ENCODE measurements around the gene DBT.
A peak's percentile ranks its signal among the peaks of the same experiment; 100 is the strongest.
"Not testable (repeated sequence)": the region's sequence is repeated elsewhere in the genome, so short reads cannot be mapped to it uniquely, and the experiment has no call there.

DBT gene

DNA sequence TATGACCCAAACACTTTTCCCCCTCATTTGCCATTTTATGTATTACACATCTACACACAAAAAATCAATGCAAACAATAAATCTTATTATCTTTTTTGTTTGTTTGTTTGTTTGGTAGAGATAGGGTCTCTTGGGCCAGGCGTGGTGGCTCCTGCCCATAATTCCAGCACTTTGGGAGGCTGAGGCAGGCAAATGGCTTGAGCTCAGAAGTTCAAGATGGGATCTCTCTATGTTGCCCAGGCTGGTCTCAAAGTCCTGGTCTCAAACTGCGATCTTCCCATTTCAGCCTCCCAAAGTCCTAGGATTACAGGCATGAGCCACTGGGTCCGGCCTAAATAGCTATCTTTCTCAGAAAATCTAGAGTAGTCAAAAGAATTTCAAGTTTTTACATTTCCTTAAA, 1.2 kb upstream of the DBT start:
- no peak for DNase-seq (ENCODE audit: low read depth in 2 of 2)

DNA sequence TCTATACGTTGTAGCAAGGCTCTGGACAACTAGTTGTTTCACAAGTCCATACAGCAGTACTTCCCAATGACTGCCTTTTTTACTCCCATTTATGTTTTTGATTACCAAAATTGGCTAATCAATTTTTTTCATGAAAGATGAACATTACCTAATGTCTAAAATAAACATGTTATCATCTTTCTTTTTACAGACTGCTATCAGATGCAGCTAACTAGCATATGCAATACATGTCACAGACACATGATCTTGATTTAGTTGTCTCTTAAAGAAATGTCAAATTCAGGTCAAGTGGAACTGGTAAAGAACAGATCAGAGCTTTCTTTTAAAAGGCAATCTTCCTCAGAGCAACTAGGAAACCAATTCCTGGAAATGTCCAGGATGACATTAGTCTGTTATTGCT, 630 bp upstream of the DBT start:
- DNase-seq (ENCODE audit: low read depth in 2 of 2), result no peak

DNA sequence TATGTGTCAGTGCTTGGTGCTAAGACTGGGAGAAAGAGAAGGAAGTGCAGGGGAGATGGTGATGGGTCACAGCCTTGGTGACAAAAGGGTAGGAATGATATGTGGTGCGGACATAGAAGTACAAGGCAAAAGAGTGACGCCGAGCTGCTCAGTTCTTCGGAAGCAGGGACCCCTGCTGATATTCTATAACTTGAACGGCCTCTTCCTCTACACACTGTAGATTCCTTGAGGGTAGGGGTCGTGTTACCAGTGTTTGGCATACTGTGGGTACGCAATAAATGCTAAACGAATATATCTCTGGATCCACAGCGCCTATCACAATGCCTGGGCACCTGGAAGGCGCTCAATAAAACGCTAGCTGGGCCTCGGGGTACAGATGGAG, 488 bp downstream of the DBT start:
- no peak for DNase-seq (ENCODE audit: low read depth in 2 of 2)

DNA sequence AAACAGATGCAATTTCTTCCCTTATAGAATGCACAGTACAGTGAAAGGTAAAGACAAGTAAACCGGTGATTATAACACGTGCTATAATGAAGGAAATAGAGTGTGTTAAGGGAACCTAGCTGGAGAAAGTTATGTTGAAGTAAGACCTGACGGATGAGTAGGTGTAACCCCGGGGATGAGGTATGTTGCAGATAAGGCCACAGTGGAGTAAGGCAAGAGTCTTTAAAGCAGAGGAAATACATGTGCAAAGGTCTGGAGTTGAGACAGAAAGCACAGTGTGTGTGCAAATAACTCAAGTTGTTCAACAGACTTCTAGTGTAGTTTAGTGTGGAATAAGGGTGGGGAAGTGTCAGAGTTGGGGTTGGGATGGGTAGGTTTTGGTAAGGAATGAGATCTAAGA, 2.9 kb downstream of the DBT start:
- DNase-seq (ENCODE audit: low read depth in 2 of 2), result no peak

DNA sequence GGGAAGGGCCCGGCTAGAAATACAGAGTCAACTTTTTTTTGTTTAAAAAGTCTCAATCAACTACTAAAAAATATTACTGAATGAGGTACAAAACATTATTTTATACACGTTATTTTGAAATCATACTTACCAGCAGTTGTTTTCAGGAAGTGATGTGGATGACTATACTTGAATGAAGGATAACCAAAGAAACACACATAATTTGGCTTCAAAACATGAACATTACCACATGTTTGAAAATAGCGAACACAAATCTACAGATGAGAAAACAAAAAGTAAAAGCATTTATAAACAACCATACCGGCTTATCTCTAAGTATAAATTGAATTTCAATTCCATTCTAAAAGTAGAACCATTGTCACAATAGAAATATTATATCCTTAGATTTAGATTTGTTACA, 9.0 kb downstream of the DBT start:
- DNase-seq (ENCODE audit: low read depth in 2 of 2), result no peak

DNA sequence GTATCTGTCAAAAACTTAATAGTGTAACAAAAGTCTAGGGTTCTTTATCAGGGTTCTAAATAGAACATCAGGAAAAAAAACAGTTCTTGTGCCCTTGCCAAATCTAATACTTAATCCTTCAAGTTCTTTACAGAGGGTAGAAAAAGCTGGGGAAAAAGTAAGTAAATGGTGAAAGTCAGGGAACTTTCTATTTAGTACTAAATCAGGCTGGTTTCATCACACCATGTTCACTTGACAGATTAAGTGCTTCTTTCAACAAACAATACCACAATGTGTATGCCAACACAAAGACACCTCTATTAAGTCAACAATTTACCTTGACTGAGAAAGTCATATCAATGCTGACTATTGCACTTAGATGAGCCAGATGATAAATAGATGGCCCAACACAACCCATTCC, 9.7 kb downstream of the DBT start:
- DNase-seq (ENCODE audit: low read depth in 2 of 2), result no peak

DNA sequence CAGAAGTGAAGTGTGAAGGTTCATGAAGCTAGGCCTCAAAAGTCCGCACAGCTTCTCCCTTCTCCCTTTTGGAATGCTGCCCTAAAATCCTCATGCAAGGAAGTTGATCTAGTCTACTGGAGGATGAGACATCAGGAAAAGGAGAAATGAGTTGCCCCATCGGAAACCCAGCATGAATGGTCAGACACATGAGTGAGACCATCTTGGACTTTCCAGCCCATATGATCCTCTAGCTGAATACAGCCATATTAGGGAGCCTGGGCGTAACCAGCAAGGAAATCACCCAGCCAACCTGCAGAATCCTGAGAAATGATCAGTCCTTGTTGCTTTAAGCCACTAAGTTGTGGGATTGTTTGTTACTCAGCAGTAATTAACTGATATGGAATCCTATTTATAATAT, 12.5 kb downstream of the DBT start:
- no peak for DNase-seq (ENCODE audit: low read depth in 2 of 2)

DNA sequence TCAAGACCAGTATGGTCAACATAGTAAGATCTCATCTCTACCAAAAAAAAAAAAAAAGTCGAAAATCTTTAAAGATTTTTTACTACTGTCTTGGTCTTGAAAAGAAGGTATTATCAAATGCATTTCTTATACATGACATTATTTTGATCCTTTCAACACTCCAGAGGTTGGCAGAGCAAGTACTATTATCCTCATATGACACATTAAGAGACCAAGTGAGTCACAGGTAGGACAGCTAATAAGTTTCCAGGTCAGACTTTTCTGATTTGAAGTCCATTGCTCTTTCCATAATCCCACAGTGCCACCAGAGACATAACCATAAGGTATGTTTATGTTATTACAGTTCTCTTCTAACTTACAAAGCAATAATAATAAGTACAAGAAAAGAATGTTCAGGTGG, 15.2 kb downstream of the DBT start:
- DNase-seq (ENCODE audit: low read depth in 2 of 2), result no peak

DNA sequence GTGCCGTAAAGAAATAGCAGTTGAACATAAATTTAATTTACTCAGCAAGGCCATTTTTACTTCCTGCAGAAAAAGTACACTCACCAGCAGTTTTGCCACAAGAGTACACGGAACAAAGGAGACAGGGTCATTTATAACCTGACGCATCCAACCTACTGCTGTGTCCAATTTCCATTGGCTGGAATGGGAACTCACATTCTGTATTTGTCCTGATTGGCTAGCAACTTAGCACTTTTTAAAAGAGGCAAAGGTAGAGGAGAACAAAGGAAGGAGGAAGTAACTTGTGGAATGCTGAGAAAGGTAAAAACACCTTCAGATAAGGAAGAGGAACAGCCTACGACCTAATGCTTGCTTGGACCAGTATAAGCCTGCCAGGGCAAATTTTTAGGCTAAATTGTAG, 16.1 kb downstream of the DBT start:
- DNase-seq (ENCODE audit: low read depth in 2 of 2), result not testable (repeated sequence)

DNA sequence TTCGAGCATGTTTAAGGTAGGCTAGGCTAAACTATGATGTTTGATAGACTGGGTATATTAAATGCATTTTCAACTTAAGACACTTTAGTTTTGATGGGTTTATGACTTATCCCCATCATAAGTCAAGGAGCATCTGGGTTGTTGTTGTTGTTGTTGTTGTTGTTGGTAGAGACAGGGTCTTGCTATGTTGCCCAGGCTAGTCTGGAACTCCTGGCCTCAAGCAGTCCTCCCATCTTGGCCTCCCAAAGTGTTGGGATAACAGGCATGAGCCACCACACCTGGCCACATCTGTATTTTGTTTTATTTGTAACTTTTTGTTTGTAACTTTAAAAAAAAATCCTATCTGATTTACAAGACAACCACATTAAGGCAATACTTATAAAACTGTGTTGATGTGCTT, 17.5 kb downstream of the DBT start:
- no peak for DNase-seq (ENCODE audit: low read depth in 2 of 2)

DNA sequence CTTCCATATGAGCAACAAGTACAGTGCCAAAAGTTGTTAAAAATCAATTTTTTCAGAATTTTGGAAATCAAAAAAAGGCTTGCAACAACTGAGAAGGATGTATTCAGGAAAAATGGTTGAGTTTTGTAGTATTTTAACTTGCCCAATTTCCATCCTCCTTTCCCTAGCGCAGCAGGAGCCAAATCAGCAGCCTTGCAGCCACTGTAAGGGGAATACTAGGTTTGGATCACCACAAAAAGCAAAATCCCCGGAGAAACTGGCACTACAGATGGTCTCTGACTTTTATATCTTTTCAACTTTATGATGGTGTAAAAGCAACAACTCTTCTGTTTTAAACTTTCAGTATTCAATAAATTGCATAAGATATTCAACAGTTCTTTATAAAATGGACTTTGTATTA, 17.9 kb downstream of the DBT start:
- DNase-seq (ENCODE audit: low read depth in 2 of 2), result no peak

DNA sequence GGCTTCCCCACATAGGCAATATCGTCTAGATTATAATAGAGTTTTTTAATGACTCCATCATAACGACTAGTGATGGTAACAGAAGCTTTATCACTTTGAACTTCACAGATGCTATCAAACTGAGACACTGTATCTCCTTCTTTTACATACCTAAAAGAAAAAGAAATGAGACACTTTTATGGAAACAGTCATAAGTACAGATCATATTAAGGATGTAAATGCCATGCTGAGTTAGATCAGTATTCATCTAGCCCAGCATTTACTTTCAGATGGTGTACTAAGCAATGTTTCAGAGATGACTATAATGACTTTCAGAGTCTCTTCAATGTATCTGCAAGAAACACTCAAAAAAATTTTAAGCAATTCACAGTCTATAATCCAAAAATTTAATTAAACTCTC, 18.9 kb downstream of the DBT start:
- DNase-seq (ENCODE audit: low read depth in 2 of 2), result no peak

DNA sequence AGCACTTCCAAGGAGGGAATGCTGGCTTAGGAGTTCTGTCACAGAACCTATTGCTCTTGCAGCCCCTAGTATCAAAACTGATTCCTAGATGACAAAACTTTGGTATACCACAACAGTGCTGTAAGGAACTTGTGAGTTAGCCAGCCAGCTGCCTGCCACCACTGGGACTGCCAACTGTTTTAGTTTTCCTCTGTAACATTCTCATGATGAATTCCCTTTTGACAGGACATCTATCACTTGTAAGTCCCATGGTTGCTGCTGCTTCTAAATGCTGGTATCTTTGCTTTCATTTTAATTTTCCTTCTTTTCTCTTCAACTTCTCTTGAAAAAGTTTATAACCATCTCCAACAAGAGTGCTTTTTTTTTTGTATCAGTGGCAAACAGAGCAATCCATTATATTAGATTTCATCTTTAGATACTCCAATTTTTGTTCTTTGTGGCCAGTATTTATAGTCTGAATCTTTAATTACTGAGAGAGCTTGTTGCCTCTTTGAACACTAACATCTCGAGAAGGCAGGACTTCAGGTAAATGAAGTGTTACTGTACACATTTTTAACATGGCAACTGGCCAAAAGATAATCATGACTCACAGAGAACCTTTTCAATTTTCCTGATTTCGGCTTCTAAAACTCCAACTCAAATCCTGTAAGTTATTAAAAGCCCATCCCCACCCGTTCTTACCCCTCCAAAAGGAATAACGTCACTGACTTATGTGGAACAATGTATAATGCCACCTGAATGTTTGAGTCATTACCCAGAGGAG, 19.8 kb downstream of the DBT start:
- no peak for DNase-seq (ENCODE audit: low read depth in 2 of 2)

DNA sequence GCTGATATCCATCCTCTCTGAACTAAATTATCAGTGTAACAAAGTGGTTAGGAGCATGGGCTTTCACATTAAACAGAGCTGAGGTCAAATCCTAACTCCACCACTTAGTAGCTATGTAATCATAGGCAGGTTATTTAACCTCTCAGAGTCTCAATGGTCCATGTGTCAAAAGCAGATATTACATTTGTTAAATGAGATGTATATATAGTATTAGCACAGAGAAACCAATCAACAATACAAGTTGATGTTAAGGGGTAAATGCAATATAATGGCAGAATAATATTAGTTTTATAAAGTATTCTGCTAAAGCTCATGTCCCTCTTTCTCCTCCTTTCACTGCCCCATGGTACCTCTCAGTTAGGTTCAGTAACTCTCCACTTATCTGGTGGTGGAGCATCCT, 27.2 kb downstream of the DBT start:
- DNase-seq (ENCODE audit: low read depth in 2 of 2), result no peak

DNA sequence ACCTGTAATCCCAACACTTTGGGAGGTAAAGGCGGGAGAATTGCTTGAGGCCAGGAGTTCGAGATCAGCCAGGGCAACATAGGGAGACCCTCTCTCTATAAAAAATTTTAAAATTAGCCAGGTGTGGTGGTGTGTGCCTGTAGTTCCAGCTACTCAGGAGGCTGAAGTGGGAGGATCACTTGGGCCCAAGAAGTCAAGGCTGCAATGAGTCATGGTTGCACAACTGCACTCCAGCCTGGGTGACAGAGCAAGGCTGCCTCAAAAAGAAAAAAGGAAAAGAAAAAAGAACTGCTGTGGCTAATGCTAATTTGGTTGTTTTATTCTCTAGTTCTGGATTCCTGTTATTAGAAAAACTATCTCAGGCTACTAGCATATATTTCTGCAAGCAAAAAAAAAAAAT, 29.8 kb downstream of the DBT start:
- peak in 1 of 2 donors; percentile 1 for DNase-seq (ENCODE audit: low read depth in 2 of 2)

DNA sequence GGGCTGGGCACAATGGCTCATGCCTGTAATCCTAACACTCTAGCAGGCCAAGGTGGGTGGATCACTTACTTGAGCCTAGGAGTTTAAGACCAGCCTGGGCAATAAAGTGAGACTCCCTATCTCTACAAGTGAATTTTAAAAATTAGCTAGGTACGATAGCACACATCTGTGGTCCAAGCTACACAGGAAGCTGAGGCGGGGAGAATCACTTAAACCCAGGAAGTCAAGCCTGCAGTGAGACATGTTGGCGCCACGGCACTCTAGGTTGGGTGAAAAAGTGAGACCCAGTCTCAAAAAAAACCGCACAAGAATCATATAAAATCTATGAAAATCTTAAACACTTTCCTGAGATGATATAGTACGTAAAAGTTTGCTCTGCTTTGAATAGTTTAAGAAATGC, 30.2 kb downstream of the DBT start:
- DNase-seq (ENCODE audit: low read depth in 2 of 2), result no peak

DNA sequence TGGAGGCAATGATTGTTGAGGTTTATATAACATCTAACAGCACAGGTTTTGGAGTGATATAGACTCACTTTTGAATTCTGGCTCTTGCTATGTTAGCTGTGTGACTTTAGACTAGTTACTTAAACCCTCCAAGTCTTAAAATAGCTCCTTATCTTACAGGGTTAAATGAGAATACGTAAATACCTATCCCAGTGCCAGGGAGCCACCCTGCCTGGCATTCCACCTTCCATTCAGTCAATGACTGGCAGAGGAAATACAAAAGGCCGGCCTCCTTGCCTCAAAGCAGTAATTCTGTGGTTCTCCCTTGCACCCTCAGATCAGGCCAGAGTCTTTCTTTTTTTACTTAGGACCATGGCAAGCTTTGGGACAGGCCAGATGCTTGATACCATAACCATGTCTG, 31.8 kb downstream of the DBT start:
- DNase-seq (ENCODE audit: low read depth in 2 of 2), result no peak

DNA sequence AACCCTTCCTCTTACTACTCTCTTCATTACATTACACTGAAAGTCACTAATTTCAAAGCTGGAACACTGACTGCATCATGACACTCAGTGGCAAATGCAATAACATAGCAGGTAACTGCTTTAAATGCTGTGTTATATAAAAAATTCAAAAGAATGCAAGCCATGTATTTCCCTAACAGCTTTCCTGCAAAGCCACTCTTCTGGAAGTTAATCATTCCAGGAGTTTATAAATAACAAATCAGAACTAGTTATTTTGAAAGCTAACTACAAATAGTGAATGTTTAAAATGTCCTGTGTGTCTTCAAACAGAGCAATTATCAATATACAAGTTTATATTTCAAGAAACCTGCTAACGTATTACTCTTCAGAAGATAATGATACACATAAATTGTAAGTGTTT, 34.5 kb downstream of the DBT start:
- DNase-seq (ENCODE audit: low read depth in 2 of 2), result no peak

DNA sequence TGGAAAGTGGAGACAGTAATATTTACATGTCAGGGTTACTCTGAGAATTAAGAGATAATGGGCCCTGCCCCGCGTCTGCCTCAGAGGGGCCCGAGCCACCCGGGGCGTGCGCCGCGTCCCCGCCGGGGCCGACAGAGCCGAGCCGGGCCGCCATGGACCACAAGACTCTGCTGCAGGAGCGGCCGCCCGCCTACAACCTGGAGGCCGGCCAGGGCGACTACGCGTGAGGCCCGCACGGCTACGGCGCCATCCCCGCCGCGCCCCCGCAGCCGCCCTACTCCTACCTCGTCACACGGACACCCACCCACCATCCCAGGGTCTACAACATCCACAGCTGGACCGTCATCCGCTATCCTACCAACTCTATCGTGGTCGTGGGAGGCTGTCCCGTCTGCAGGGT, 36.5 kb downstream of the DBT start:
- DNase-seq (ENCODE audit: low read depth in 2 of 2), result no peak

DNA sequence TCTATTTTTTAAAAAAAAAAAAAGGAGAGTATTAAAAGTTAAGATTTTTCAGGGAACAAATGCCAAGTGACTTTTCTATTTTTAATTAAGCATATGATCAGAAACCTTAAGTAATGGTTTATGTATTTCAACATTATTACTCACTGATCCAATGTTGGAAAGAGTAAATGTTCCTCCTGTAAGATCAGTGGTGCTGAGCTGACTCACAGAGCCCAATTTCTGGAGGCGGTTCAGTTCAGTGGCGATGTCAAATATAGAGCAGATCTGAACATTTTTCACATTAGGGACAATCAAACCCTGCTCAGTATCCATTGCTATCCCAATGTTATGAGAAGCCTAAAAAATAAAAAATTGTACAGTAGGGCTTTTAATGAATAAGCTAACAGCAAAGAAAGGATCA, 43.3 kb downstream of the DBT start:
- no peak for DNase-seq (ENCODE audit: low read depth in 2 of 2)

DNA sequence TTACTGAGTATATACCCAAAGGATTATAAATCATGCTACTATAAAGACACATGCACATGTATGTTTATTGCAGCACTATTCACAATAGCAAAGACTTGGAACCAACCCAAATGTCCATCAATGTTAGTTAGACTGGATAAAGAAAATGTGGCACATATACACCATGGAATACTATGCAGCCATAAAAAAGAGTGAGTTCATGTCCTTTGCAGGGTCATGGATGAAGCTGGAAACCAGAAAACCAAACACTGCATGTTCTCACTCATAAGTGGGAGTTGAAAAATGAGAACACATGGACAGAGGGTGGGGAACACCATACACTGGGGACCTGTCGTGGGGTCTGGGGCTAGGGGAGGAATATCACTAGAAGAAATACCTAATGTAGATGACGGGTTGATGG, 44.0 kb downstream of the DBT start:
- not testable (repeated sequence) for DNase-seq (ENCODE audit: low read depth in 2 of 2)

DNA sequence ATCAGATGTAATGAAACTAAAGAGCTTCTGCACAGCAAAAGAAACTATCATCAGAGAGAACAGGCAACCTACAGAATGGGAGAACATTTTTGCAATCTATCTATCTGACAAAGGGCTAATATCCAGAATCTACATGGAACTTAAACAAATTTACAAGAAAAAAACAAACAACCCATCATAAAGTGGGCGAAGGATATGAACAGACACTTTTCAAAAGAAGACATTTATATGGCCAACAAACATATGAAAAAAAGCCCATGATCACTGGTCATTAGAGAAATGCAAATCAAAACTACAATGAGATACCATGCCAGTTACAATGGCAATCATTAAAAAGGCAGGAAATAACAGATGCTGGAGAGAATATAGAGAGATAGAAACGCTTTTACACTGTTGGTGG, 44.5 kb downstream of the DBT start:
- not testable (repeated sequence) for DNase-seq (ENCODE audit: low read depth in 2 of 2)

DNA sequence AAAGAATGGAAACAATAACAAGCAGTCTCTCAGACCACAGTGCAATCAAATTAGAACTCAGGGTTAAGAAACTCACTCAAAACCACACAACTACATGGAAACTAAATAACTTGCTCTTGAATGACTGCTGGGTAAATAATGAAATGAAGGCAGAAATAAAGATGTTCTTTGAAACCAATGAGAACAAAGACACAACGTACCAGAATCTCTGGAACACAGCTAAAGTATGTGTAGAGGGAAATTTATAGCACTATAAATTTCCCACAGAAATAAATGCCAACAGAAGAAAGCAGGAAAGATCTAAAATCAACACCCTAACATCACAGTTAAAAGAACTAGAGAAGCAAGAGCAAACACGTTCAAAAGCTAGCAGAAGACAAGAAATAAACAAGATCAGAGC, 46.9 kb downstream of the DBT start:
- not testable (repeated sequence) for DNase-seq (ENCODE audit: low read depth in 2 of 2)

DNA sequence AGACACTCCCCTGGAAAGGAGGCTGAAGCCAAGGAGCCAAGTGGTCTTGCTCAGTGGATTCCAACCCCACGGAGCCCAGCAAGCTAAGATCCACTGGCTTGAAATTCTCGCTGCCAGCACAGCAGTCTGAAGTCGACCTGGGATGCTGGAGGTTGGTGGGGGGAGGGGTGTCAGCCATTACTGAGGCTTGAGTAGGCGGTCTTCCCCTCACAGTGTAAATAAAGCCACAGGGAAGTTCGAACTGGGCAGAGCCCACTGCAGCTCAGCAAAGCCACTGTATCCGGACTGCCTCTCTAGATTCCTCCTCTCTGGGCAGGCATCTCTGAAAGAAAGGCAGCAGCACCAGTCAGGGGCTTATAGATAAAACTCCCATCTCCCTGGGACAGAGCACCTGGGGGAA, 49.6 kb downstream of the DBT start:
- not testable (repeated sequence) for DNase-seq (ENCODE audit: low read depth in 2 of 2)
